ENCODE measurements around the gene PLEK. TPM values are rescaled to one million over a fixed set of nuclear protein-coding genes. Genes with fewer than 3 reads are reported as not detected.
"Not testable (repeated sequence)": the region's sequence is repeated elsewhere in the genome, so short reads cannot be mapped to it uniquely, and the experiment has no call there.

PLEK gene
- total and polyA plus RNA-seq, 2 donors, result 35.3 to 41.3 TPM

- no peak overlapping the region for H3K4me3 ChIP-seq (ENCODE audit: low read length in 2 of 2)
- 96% methylated on average over 1 of the region's 1 CpG for WGBS
- no peak for DNase-seq (ENCODE audit: low read depth in 6 of 9, low spot score in 9 of 9)
Observed at GRCh38 chr2:68344031-68344430, 21.1 kb upstream of the PLEK start.

GRCh38 chr2:68345129-68345875, 19.8 kb upstream of the PLEK start:
- DNase-seq (ENCODE audit: low read depth in 6 of 9, low spot score in 9 of 9), result no peak
- Histone ChIP-seq H3K4me1 (ENCODE audit: control insufficient read depth in 2 of 2, insufficient read depth in 2 of 2, low read length in 2 of 2) (no peaks in the 10 kb centered on the region), H3K27ac (ENCODE audit: low read depth in 1 of 2, low read length in 1 of 2) (no peak overlapping the region), H3K36me3 (ENCODE audit: control insufficient read depth in 2 of 2, insufficient read depth in 2 of 2, low read length in 1 of 2) (no peaks in the 10 kb centered on the region), H3K4me3 (ENCODE audit: low read length in 2 of 2) (no peak overlapping the region), H3K9me3 (ENCODE audit: control insufficient read depth in 2 of 2, insufficient read depth in 1 of 2, low read length in 1 of 2) (no peaks in the 10 kb centered on the region), H3K27me3 (ENCODE audit: control insufficient read depth in 2 of 2, insufficient read depth in 1 of 2, low read length in 1 of 2) (no peaks in the 10 kb centered on the region)
- WGBS, result 93% methylated on average over 9 of the region's 9 CpGs

More at GRCh38 chr2:68344031-68344430, 21.1 kb upstream of the PLEK start:
- no peak overlapping the region for H3K27ac ChIP-seq (ENCODE audit: low read depth in 1 of 2, low read length in 1 of 2)
- no peaks in the 10 kb centered on the region for H3K4me1 ChIP-seq (ENCODE audit: control insufficient read depth in 2 of 2, insufficient read depth in 2 of 2, low read length in 2 of 2)
- H3K36me3 ChIP-seq (ENCODE audit: control insufficient read depth in 2 of 2, insufficient read depth in 2 of 2, low read length in 1 of 2), result no peaks in the 10 kb centered on the region
- H3K27me3 ChIP-seq (ENCODE audit: control insufficient read depth in 2 of 2, insufficient read depth in 1 of 2, low read length in 1 of 2), result no peaks in the 10 kb centered on the region
- no peaks in the 10 kb centered on the region for H3K9me3 ChIP-seq (ENCODE audit: control insufficient read depth in 2 of 2, insufficient read depth in 1 of 2, low read length in 1 of 2)

GRCh38 chr2:68349091-68349490, 16.0 kb upstream of the PLEK start:
- not testable (repeated sequence) for H3K9me3 ChIP-seq (ENCODE audit: control insufficient read depth in 2 of 2, insufficient read depth in 1 of 2, low read length in 1 of 2); H3K4me1 ChIP-seq (ENCODE audit: control insufficient read depth in 2 of 2, insufficient read depth in 2 of 2, low read length in 2 of 2); H3K27ac ChIP-seq (ENCODE audit: low read depth in 1 of 2, low read length in 1 of 2); H3K4me3 ChIP-seq (ENCODE audit: low read length in 2 of 2); H3K27me3 ChIP-seq (ENCODE audit: control insufficient read depth in 2 of 2, insufficient read depth in 1 of 2, low read length in 1 of 2); H3K36me3 ChIP-seq (ENCODE audit: control insufficient read depth in 2 of 2, insufficient read depth in 2 of 2, low read length in 1 of 2); DNase-seq (ENCODE audit: low read depth in 6 of 9, low spot score in 9 of 9)
- WGBS, result 98% methylated on average over 4 of the region's 4 CpGs

GRCh38 chr2:68351997-68352396, 13.1 kb upstream of the PLEK start:
- no peaks in the 10 kb centered on the region for H3K4me1 ChIP-seq (ENCODE audit: control insufficient read depth in 2 of 2, insufficient read depth in 2 of 2, low read length in 2 of 2)
- no peak overlapping the region for H3K27ac ChIP-seq (ENCODE audit: low read depth in 1 of 2, low read length in 1 of 2)
- no peaks in the 10 kb centered on the region for H3K9me3 ChIP-seq (ENCODE audit: control insufficient read depth in 2 of 2, insufficient read depth in 1 of 2, low read length in 1 of 2)
- no peaks in the 10 kb centered on the region for H3K27me3 ChIP-seq (ENCODE audit: control insufficient read depth in 2 of 2, insufficient read depth in 1 of 2, low read length in 1 of 2)
- no peaks in the 10 kb centered on the region for H3K36me3 ChIP-seq (ENCODE audit: control insufficient read depth in 2 of 2, insufficient read depth in 2 of 2, low read length in 1 of 2)
- H3K4me3 ChIP-seq (ENCODE audit: low read length in 2 of 2), result no peak overlapping the region
- 98% methylated on average over 6 of the region's 6 CpGs for WGBS
- DNase-seq (ENCODE audit: low read depth in 6 of 9, low spot score in 9 of 9), result no peak

GRCh38 chr2:68352651-68353391, 12.3 kb upstream of the PLEK start:
- DNase-seq (ENCODE audit: low read depth in 6 of 9, low spot score in 9 of 9), result no peak
- Histone ChIP-seq H3K27ac (ENCODE audit: low read depth in 1 of 2, low read length in 1 of 2) (no peak overlapping the region), H3K4me1 (ENCODE audit: control insufficient read depth in 2 of 2, insufficient read depth in 2 of 2, low read length in 2 of 2) (no peaks in the 10 kb centered on the region), H3K9me3 (ENCODE audit: control insufficient read depth in 2 of 2, insufficient read depth in 1 of 2, low read length in 1 of 2) (no peaks in the 10 kb centered on the region), H3K36me3 (ENCODE audit: control insufficient read depth in 2 of 2, insufficient read depth in 2 of 2, low read length in 1 of 2) (no peaks in the 10 kb centered on the region), H3K27me3 (ENCODE audit: control insufficient read depth in 2 of 2, insufficient read depth in 1 of 2, low read length in 1 of 2) (no peaks in the 10 kb centered on the region), H3K4me3 (ENCODE audit: low read length in 2 of 2) (no peak overlapping the region)
- WGBS, result 62% methylated on average over 2 of the region's 2 CpGs

GRCh38 chr2:68356599-68357239, 8.4 kb upstream of the PLEK start:
- no peak for DNase-seq (ENCODE audit: low read depth in 6 of 9, low spot score in 9 of 9)
- WGBS, result over 99% methylated on average over 4 of the region's 4 CpGs
- Histone ChIP-seq H3K9me3 (ENCODE audit: control insufficient read depth in 2 of 2, insufficient read depth in 1 of 2, low read length in 1 of 2) (no peaks in the 10 kb centered on the region), H3K27ac (ENCODE audit: low read depth in 1 of 2, low read length in 1 of 2) (no peak overlapping the region), H3K27me3 (ENCODE audit: control insufficient read depth in 2 of 2, insufficient read depth in 1 of 2, low read length in 1 of 2) (no peaks in the 10 kb centered on the region), H3K36me3 (ENCODE audit: control insufficient read depth in 2 of 2, insufficient read depth in 2 of 2, low read length in 1 of 2) (no peaks in the 10 kb centered on the region), H3K4me3 (ENCODE audit: low read length in 2 of 2) (no peak overlapping the region), H3K4me1 (ENCODE audit: control insufficient read depth in 2 of 2, insufficient read depth in 2 of 2, low read length in 2 of 2) (no peaks in the 10 kb centered on the region)

GRCh38 chr2:68357605-68358337, 7.3 kb upstream of the PLEK start:
- no peak overlapping the region for H3K4me3 ChIP-seq (ENCODE audit: low read length in 2 of 2)
- H3K27ac ChIP-seq (ENCODE audit: low read depth in 1 of 2, low read length in 1 of 2), result no peak overlapping the region
- H3K9me3 ChIP-seq (ENCODE audit: control insufficient read depth in 2 of 2, insufficient read depth in 1 of 2, low read length in 1 of 2), result no peaks in the 10 kb centered on the region
- peaks cover 0 to 1% of the 10 kb centered on the region in 2 donors for H3K4me1 ChIP-seq (ENCODE audit: control insufficient read depth in 2 of 2, insufficient read depth in 2 of 2, low read length in 2 of 2)
- no peaks in the 10 kb centered on the region for H3K36me3 ChIP-seq (ENCODE audit: control insufficient read depth in 2 of 2, insufficient read depth in 2 of 2, low read length in 1 of 2)
- H3K27me3 ChIP-seq (ENCODE audit: control insufficient read depth in 2 of 2, insufficient read depth in 1 of 2, low read length in 1 of 2), result no peaks in the 10 kb centered on the region
- DNase-seq (ENCODE audit: low read depth in 6 of 9, low spot score in 9 of 9), result no peak
- WGBS, result 91% methylated on average over 6 of the region's 6 CpGs

- no peaks in the 10 kb centered on the region for H3K27me3 ChIP-seq (ENCODE audit: control insufficient read depth in 2 of 2, insufficient read depth in 1 of 2, low read length in 1 of 2)
- no peaks in the 10 kb centered on the region for H3K9me3 ChIP-seq (ENCODE audit: control insufficient read depth in 2 of 2, insufficient read depth in 1 of 2, low read length in 1 of 2)
- DNase-seq (ENCODE audit: low read depth in 6 of 9, low spot score in 9 of 9), result no peak
- H3K36me3 ChIP-seq (ENCODE audit: control insufficient read depth in 2 of 2, insufficient read depth in 2 of 2, low read length in 1 of 2), result no peaks in the 10 kb centered on the region
- H3K4me1 ChIP-seq (ENCODE audit: control insufficient read depth in 2 of 2, insufficient read depth in 2 of 2, low read length in 2 of 2), result peaks cover 0 to 5% of the 10 kb centered on the region in 2 donors
- WGBS, result 98% methylated on average over 3 of the region's 3 CpGs
- no peak overlapping the region for H3K27ac ChIP-seq (ENCODE audit: low read depth in 1 of 2, low read length in 1 of 2)
- no peak overlapping the region for H3K4me3 ChIP-seq (ENCODE audit: low read length in 2 of 2)
Observed at GRCh38 chr2:68359889-68360288, 5.2 kb upstream of the PLEK start.
